ENCODE results near the gene DNAJC13.

DNA sequence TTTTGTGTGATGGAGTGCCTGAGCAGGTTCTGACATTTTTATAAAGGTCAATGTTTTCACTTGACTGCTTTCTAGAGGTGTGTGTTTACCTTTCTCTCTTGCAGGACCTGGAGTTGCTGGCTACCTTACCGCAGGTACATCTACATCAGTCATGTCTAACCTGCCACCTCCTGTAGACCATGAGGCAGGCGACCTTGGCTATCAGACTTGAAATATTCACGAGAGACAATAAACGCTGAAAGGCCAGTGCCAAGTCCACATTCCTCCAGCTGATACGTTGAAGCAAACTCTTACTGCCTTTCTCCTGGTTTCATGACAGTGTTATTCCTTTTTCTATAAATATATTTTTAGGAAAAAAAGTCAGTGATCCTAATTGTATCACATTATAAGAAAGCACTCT lies 120.8 kb downstream of the DNAJC13 start:
- TF ChIP-seq POLR2A (IDR thresholded peaks at IDR 0.05; ENCODE audit: low read length) (no peak), GATA1 (IDR thresholded peaks at IDR 0.05; ENCODE audit: low read depth, low read length) (no peak)

Measured in erythroblast (primary cell).